HEK293T (cell line): Measurements from ENCODE around the gene LUC7L3.

ENCODE experiments used
- CTCF ChIA-PET: fragments of 350-600 bp; formaldehyde crosslinking; extraction: SDS; loops from one replicate; lab custom pipeline; 2021; ENCODE audit warnings: antibody characterized with exemption, inconsistent platforms; lab: Yijun Ruan, JAX
- POLR2A ChIA-PET: fragments of 350-600 bp; formaldehyde crosslinking; extraction: SDS; loops from one replicate; lab custom pipeline; 2020; ENCODE audit warnings: antibody characterized with exemption, inconsistent platforms; lab: Yijun Ruan, JAX
- DNase-seq: peaks from one replicate; pipeline ENCODE4 v3.0.0; 2012; ENCODE audit warnings: mixed read lengths; ENCODE audit errors: extremely low spot score
- ARNT ChIP-seq: fragments of 450-650 bp; IDR thresholded peaks from 2 replicates; pipeline ENCODE4 v1.6.1; 2017; ENCODE audit warnings: mild to moderate bottlenecking
- BHLHE40 ChIP-seq: fragments of 450-650 bp; IDR thresholded peaks from 2 replicates; pipeline ENCODE4 v1.6.1; 2016; ENCODE audit warnings: mild to moderate bottlenecking, moderate library complexity, borderline replicate concordance
- CTBP1 ChIP-seq: fragments of 450-650 bp; IDR thresholded peaks from 2 replicates; pipeline ENCODE4 v1.6.1; 2016; ENCODE audit warnings: borderline replicate concordance
- ELF4 ChIP-seq: fragments of 450-650 bp; IDR thresholded peaks from 2 replicates; pipeline ENCODE4 v1.6.1; 2017; ENCODE audit warnings: antibody characterized with exemption
- FOXA1 ChIP-seq: fragments of 450-650 bp; IDR thresholded peaks from 2 replicates; pipeline ENCODE4 v1.6.1; 2016; ENCODE audit warnings: mild to moderate bottlenecking
- FOXK2 ChIP-seq: fragments of 450-650 bp; IDR thresholded peaks from 2 replicates; pipeline ENCODE4 v1.6.1; 2016; ENCODE audit warnings: mild to moderate bottlenecking
- FOXM1 ChIP-seq: fragments of 450-650 bp; IDR thresholded peaks from 2 replicates; pipeline ENCODE4 v1.6.1; 2017; ENCODE audit warnings: mild to moderate bottlenecking, borderline replicate concordance
- HDGF ChIP-seq: fragments of 450-650 bp; IDR thresholded peaks from 2 replicates; pipeline ENCODE4 v1.6.1; 2017; ENCODE audit warnings: antibody characterized with exemption, borderline replicate concordance
- L3MBTL2 ChIP-seq: fragments of 450-650 bp; conservative IDR thresholded peaks from 2 replicates; pipeline ENCODE4 v1.6.1; 2016; ENCODE audit warnings: mild to moderate bottlenecking
- LEF1 ChIP-seq: fragments of 450-650 bp; IDR thresholded peaks from 2 replicates; pipeline ENCODE4 v1.6.1; 2017; ENCODE audit warnings: mild to moderate bottlenecking, borderline replicate concordance
- NFRKB ChIP-seq: fragments of 450-650 bp; IDR thresholded peaks from 2 replicates; pipeline ENCODE4 v1.6.1; 2016; ENCODE audit warnings: mild to moderate bottlenecking, moderate library complexity
- PKNOX1 ChIP-seq: fragments of 450-650 bp; IDR thresholded peaks from 2 replicates; pipeline ENCODE4 v1.6.1; 2016
- SP1 ChIP-seq: fragments of 450-650 bp; IDR thresholded peaks from 2 replicates; pipeline ENCODE4 v1.6.1; 2017
- SUZ12 ChIP-seq: fragments of 450-650 bp; IDR thresholded peaks from 2 replicates; pipeline ENCODE4 v1.6.1; 2016; ENCODE audit warnings: mild to moderate bottlenecking
- TARDBP ChIP-seq: fragments of 450-650 bp; IDR thresholded peaks from 2 replicates; pipeline ENCODE4 v1.6.1; 2016
- ZNF384 ChIP-seq: fragments of 450-650 bp; IDR thresholded peaks from 2 replicates; pipeline ENCODE4 v1.6.1; 2016

LUC7L3 gene

GRCh38 chr17:50794361-50794760 lies 75.0 kb downstream of the LUC7L3 start:
- no peak for TF ChIP-seq PKNOX1
- TF ChIP-seq ELF4 = no peak
- no peak for TF ChIP-seq FOXK2
- TF ChIP-seq HDGF = no peak
- no peak for TF ChIP-seq SP1
- TF ChIP-seq TARDBP = no peak
- TF ChIP-seq SUZ12 = no peak
- no peak for TF ChIP-seq CTBP1
- TF ChIP-seq ARNT = no peak
- TF ChIP-seq NFRKB = no peak
- TF ChIP-seq LEF1 = no peak
- no peak for TF ChIP-seq L3MBTL2
- no peak for TF ChIP-seq FOXA1
- no peak for TF ChIP-seq FOXM1
- no peak for TF ChIP-seq ZNF384
- TF ChIP-seq BHLHE40 = no peak
- CTCF ChIA-PET = interaction anchor here (1.6 kb wide), 1 partner anchor 11 kb away, joined by 5 read pairs; no protein-coding TSS in a partner anchor
- no peak for DNase-seq
- POLR2A ChIA-PET = interaction anchor here (0.7 kb wide), 1 partner anchor 18 kb away, joined by 5 read pairs; no protein-coding TSS in a partner anchor

- no peak for DNase-seq
- POLR2A ChIA-PET = interaction anchor here (1.1 to 1.5 kb wide), 2 partner anchors 9 to 69 kb away, joined by 3 to 4 read pairs; partner anchors contain the start of gene TOB1
- TF ChIP-seq L3MBTL2 (no peak), FOXK2 (no peak), LEF1 (no peak), ZNF384 (no peak), PKNOX1 (no peak), HDGF (no peak), SUZ12 (no peak), TARDBP (no peak), FOXM1 (no peak), CTBP1 (no peak), ELF4 (no peak)
- CTCF ChIA-PET = interaction anchor here (0.8 kb wide), 1 partner anchor 14 kb away, joined by 3 read pairs; no protein-coding TSS in a partner anchor
These were observed 77.9 kb downstream of the LUC7L3 start for GRCh38 chr17:50797135-50797810.

- TF ChIP-seq HDGF (no peak), L3MBTL2 (no peak), ZNF384 (no peak), FOXM1 (no peak)
- DNase-seq = no peak
- POLR2A ChIA-PET = interaction anchor here (1.5 kb wide), 1 partner anchor 68 kb away, joined by 5 read pairs; the partner anchor contains the start of gene TOB1
- CTCF ChIA-PET = interaction anchor here (0.6 to 1.0 kb wide), 5 partner anchors 16 to 129 kb away, joined by 3 to 8 read pairs (median 3); no protein-coding TSS in a partner anchor
These were observed 79.3 kb downstream of the LUC7L3 start for GRCh38 chr17:50798424-50799288.

- POLR2A ChIA-PET = interaction anchor here (1.5 kb wide), 1 partner anchor 67 kb away, joined by 5 read pairs; the partner anchor contains the start of gene TOB1
- CTCF ChIA-PET = interaction anchor here (1.0 kb wide), 1 partner anchor 16 kb away, joined by 4 read pairs; no protein-coding TSS in a partner anchor
- TF ChIP-seq ELF4 (no peak), PKNOX1 (no peak), FOXA1 (no peak), FOXM1 (no peak), BHLHE40 (no peak), SUZ12 (no peak), LEF1 (no peak), L3MBTL2 (no peak), ARNT (no peak), CTBP1 (no peak), ZNF384 (no peak), SP1 (no peak), HDGF (no peak), FOXK2 (no peak), TARDBP (no peak), NFRKB (no peak)
- DNase-seq = no peak
These were observed 80.2 kb downstream of the LUC7L3 start for GRCh38 chr17:50799582-50799981.

GRCh38 chr17:50800196-50800700 lies 80.8 kb downstream of the LUC7L3 start:
- ChIA-PET POLR2A (no interaction called here), CTCF (interaction anchor here (1.3 kb wide), 1 partner anchor 17 kb away, joined by 4 read pairs; no protein-coding TSS in a partner anchor)
- no peak for TF ChIP-seq ARNT
- TF ChIP-seq SP1 = no peak
- TF ChIP-seq FOXM1 = no peak
- TF ChIP-seq LEF1 = no peak
- no peak for TF ChIP-seq BHLHE40
- TF ChIP-seq ZNF384 = no peak
- TF ChIP-seq TARDBP = no peak
- TF ChIP-seq ELF4 = no peak
- TF ChIP-seq FOXA1 = no peak
- TF ChIP-seq SUZ12 = no peak
- TF ChIP-seq FOXK2 = no peak
- no peak for TF ChIP-seq HDGF
- no peak for TF ChIP-seq PKNOX1
- no peak for DNase-seq
